Neuronal stem cell (in vitro differentiated cells): ENCODE results near the gene CSMD2.

Source experiments
- DNase-seq: peaks from one replicate; pipeline ENCODE4 v3.0.0-alpha.2; 2013; ENCODE audit warnings: low spot score
- H2AFZ ChIP-seq: one replicate; pipeline ENCODE4 v1.6.1; 2013; ENCODE audit warnings: mild to moderate bottlenecking, low read length, inconsistent platforms
- H2AK5ac ChIP-seq: 2 replicates; pipeline ENCODE4 v1.6.1; 2013; ENCODE audit warnings: low read depth, mild to moderate bottlenecking, inconsistent platforms, low read length, moderate library complexity, mixed read lengths
- H2BK120ac ChIP-seq: 2 replicates; pipeline ENCODE4 v1.6.1; 2013; ENCODE audit warnings: low read depth, mild to moderate bottlenecking, inconsistent platforms, low read length, moderate library complexity, mixed read lengths
- H2BK12ac ChIP-seq: one replicate; pipeline ENCODE4 v1.6.1; 2013; ENCODE audit warnings: low read length, inconsistent platforms
- H2BK15ac ChIP-seq: 2 replicates; pipeline ENCODE4 v1.6.1; 2013; ENCODE audit warnings: mild to moderate bottlenecking, low read length, inconsistent platforms, mixed read lengths
- H2BK5ac ChIP-seq: one replicate; pipeline ENCODE4 v1.6.1; 2013; ENCODE audit warnings: inconsistent platforms, mild to moderate bottlenecking, low read length, moderate library complexity
- H3K14ac ChIP-seq: one replicate; pipeline ENCODE4 v1.6.1; 2013; ENCODE audit warnings: low read length, inconsistent platforms
- H3K18ac ChIP-seq: 2 replicates; pipeline ENCODE4 v1.6.1; 2013; ENCODE audit warnings: low read length, inconsistent platforms
- H3K23ac ChIP-seq: 2 replicates; pipeline ENCODE4 v1.6.1; 2013; ENCODE audit warnings: low read depth, mild to moderate bottlenecking, mixed read lengths, low read length, inconsistent platforms; ENCODE audit not compliant: poor library complexity
- H3K27ac ChIP-seq: replicated peaks from 3 replicates; pipeline ENCODE4 v1.5.1; 2013; ENCODE audit warnings: low read length, inconsistent platforms
- H3K27me3 ChIP-seq, 3 experiments: 2 replicates each; pipeline ENCODE4 v1.6.1; 2013; ENCODE audit warnings: low read length in 3 of 3, mild to moderate bottlenecking in 2 of 3, inconsistent platforms in 1 of 3, low read depth in 1 of 3, mixed read lengths in 1 of 3, moderate library complexity in 1 of 3; ENCODE audit not compliant: control insufficient read depth in 3 of 3, insufficient read depth in 3 of 3
- H3K36me3 ChIP-seq, 2 donors: replicated peaks in 1 of 2; 2 replicates each; pipeline ENCODE4 v1.6.1; 2013; ENCODE audit warnings: low read length in 2 of 2; ENCODE audit not compliant: control insufficient read depth in 2 of 2, insufficient read depth in 2 of 2
- H3K4ac ChIP-seq: 2 replicates; pipeline ENCODE4 v1.6.1; 2013; ENCODE audit warnings: inconsistent platforms, mild to moderate bottlenecking, low read length, moderate library complexity
- H3K4me1 ChIP-seq, 2 donors: 1 replicate in 1 of 2; 2 replicates in 1 of 2; pipeline ENCODE4 v1.6.1; 2013; ENCODE audit warnings: low read length in 2 of 2, low read depth in 1 of 2; ENCODE audit not compliant: control insufficient read depth in 2 of 2, insufficient read depth in 1 of 2
- H3K4me2 ChIP-seq: one replicate; pipeline ENCODE4 v1.6.1; 2013; ENCODE audit warnings: mild to moderate bottlenecking, low read length, inconsistent platforms; ENCODE audit not compliant: insufficient read depth, poor library complexity, severe bottlenecking
- H3K4me3 ChIP-seq, 2 donors: 2 replicates each; pipeline ENCODE4 v1.5.1; 2013; ENCODE audit warnings: low read length in 2 of 2, mild to moderate bottlenecking in 2 of 2, inconsistent platforms in 1 of 2, moderate library complexity in 1 of 2
- H3K79me1 ChIP-seq: one replicate; pipeline ENCODE4 v1.6.1; 2013; ENCODE audit warnings: low read depth, mild to moderate bottlenecking, inconsistent platforms, low read length, moderate library complexity
- H3K9ac ChIP-seq: one replicate; pipeline ENCODE4 v1.6.1; 2013; ENCODE audit warnings: mild to moderate bottlenecking, low read depth, low read length, inconsistent platforms; ENCODE audit not compliant: poor library complexity
- H3K9me3 ChIP-seq, 2 donors: replicated peaks in 1 of 2; 2 replicates each; pipeline versions ENCODE3 to v1.6.1; 2013; ENCODE audit warnings: low read length in 2 of 2, mild to moderate bottlenecking in 2 of 2, inconsistent platforms in 1 of 2, low read depth in 1 of 2, mixed read lengths in 1 of 2, moderate library complexity in 1 of 2; ENCODE audit not compliant: control insufficient read depth in 2 of 2, insufficient read depth in 1 of 2
- H4K8ac ChIP-seq: one replicate; pipeline ENCODE4 v1.6.1; 2013; ENCODE audit warnings: low read depth, mild to moderate bottlenecking, inconsistent platforms, low read length, moderate library complexity
- H4K91ac ChIP-seq: one replicate; pipeline ENCODE4 v1.6.1; 2013; ENCODE audit warnings: low read length, low read depth, mild to moderate bottlenecking, inconsistent platforms; ENCODE audit not compliant: poor library complexity
- WGBS, 2 donors: extraction: QIAGEN DNeasy Blood & Tissue Kit; methylation state at CpG; one replicate each; pipeline ENCODE4 v1.1.7; 2013; ENCODE audit warnings: missing lambda C conversion rate in 2 of 2, mixed read lengths in 1 of 2; ENCODE audit not compliant: insufficient read length in 2 of 2, insufficient replicate concordance in 1 of 2; ENCODE audit errors: extremely low coverage in 2 of 2; 5-methylcytosine and 5-hydroxymethylcytosine counted together

CSMD2 gene

DNA sequence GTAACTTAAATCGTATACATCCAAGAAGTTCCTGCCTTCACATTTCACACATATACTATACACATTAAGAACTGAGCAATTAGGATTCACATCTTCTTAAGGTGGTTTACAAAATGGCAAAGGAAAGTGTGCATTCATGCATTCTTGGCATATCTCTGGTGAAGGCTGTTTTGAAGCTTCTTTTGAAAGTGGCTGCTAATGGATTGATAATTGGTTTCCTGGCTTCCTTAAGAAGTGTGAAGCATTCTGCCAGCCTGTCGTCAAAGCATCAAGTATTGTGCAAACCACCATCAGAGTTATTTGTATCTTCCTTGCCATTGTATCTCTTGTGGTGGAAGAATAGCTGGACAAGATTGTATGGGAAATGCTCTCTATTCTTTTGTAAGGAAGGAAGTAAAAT is 396.2 kb downstream of the CSMD2 start:
- H3K18ac ChIP-seq, result no peak overlapping the region
- H2BK12ac ChIP-seq, result no peak overlapping the region
- H3K4me1 ChIP-seq, result peaks cover 0 to 5% of the 10 kb centered on the region in 2 donors
- DNase-seq, result no peak
- H4K91ac ChIP-seq, result no peak overlapping the region
- H3K4ac ChIP-seq, result no peak overlapping the region
- H2AFZ ChIP-seq, result no peak overlapping the region
- no peaks in the 10 kb centered on the region for H3K27me3 ChIP-seq
- no peak overlapping the region for H3K4me3 ChIP-seq
- H3K9me3 ChIP-seq, result no peaks in the 10 kb centered on the region
- no peak overlapping the region for H2BK15ac ChIP-seq
- H2BK5ac ChIP-seq, result no peak overlapping the region
- H3K27ac ChIP-seq, result no peak overlapping the region
- no CpG with 5 or more reads among the region's 2 CpGs for WGBS, 2 donors
- no peak overlapping the region for H3K23ac ChIP-seq
- H3K36me3 ChIP-seq, result no peaks in the 10 kb centered on the region
- H3K9ac ChIP-seq, result no peak overlapping the region
- no peak overlapping the region for H2BK120ac ChIP-seq
- H4K8ac ChIP-seq, result no peak overlapping the region
- H3K14ac ChIP-seq, result no peak overlapping the region
- H2AK5ac ChIP-seq, result no peak overlapping the region
- H3K79me1 ChIP-seq, result no peaks in the 10 kb centered on the region
- no peak overlapping the region for H3K4me2 ChIP-seq

DNA sequence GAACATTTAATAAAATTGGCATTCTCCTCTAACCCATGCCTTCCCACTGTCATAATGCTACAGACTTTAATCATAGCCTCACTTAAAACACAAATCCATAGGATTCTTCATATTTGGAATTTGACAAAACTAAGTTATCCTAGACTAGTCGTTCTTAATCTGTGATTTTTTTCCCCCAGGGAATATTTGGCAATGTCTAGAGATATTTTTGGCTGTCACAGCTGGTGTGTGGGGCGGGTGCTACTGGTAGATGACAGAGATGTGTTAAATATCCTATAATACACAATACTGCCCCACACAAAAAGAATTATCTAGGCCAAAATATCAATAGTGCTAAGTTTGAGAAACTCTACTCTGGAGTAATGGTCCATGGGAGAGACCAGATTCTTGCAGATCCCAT is 396.9 kb downstream of the CSMD2 start:
- WGBS, 2 donors, result no CpG with 5 or more reads among the region's 2 CpGs
- Histone ChIP-seq H2BK120ac (no peak overlapping the region), H3K14ac (no peak overlapping the region), H3K4ac (no peak overlapping the region), H4K91ac (no peak overlapping the region), H3K4me1 (peaks cover 0 to 4% of the 10 kb centered on the region in 2 donors), H2AK5ac (no peak overlapping the region), H3K27me3 (no peaks in the 10 kb centered on the region), H2BK12ac (no peak overlapping the region), H2BK5ac (no peak overlapping the region), H3K79me1 (no peaks in the 10 kb centered on the region), H3K4me3 (no peak overlapping the region), H3K36me3 (no peaks in the 10 kb centered on the region), H3K23ac (no peak overlapping the region), H3K4me2 (no peak overlapping the region), H4K8ac (no peak overlapping the region), H2AFZ (no peak overlapping the region), H3K9me3 (no peaks in the 10 kb centered on the region), H3K18ac (no peak overlapping the region), H3K9ac (no peak overlapping the region), H3K27ac (no peak overlapping the region), H2BK15ac (no peak overlapping the region)
- no peak for DNase-seq

DNA sequence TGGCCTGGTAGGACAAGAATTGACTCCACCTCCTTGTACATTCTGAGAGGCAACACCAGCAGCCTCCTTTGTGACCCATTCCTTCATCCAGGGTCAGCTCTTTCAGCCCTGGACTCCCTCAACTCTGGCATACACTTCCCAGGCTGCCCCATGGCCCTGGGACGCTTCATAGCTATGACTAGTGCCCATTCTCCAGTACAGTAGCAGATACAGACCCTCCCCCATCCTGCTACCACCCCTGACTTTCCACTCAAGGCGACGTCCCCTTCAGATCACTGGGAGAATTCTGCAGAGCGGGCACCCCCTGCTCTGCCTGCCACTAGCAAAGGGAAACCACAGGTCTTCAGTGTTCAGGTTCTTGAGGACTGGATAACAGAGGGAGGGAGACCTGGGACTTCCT is 400.9 kb downstream of the CSMD2 start:
- no peak overlapping the region for H2BK5ac ChIP-seq
- H2BK120ac ChIP-seq, result no peak overlapping the region
- no peak overlapping the region for H3K14ac ChIP-seq
- no peak overlapping the region for H2BK15ac ChIP-seq
- no peak for DNase-seq
- H3K36me3 ChIP-seq, result no peaks in the 10 kb centered on the region
- no peak overlapping the region for H3K4me3 ChIP-seq
- H3K18ac ChIP-seq, result no peak overlapping the region
- no peak overlapping the region for H4K91ac ChIP-seq
- no peak overlapping the region for H3K4ac ChIP-seq
- H3K4me1 ChIP-seq, result peaks cover 0 to 3% of the 10 kb centered on the region in 2 donors
- H3K79me1 ChIP-seq, result no peaks in the 10 kb centered on the region
- H3K23ac ChIP-seq, result no peak overlapping the region
- H3K9ac ChIP-seq, result no peak overlapping the region
- WGBS, 2 donors, result no CpG with 5 or more reads among the region's 4 CpGs
- no peak overlapping the region for H2BK12ac ChIP-seq
- no peak overlapping the region for H2AK5ac ChIP-seq
- H3K27ac ChIP-seq, result no peak overlapping the region
- H3K27me3 ChIP-seq, result no peaks in the 10 kb centered on the region
- no peak overlapping the region for H2AFZ ChIP-seq
- no peak overlapping the region for H4K8ac ChIP-seq
- H3K9me3 ChIP-seq, result no peaks in the 10 kb centered on the region
- no peak overlapping the region for H3K4me2 ChIP-seq

GRCh38 chr1:33763406-33763805 is 401.6 kb downstream of the CSMD2 start:
- Histone ChIP-seq H2AFZ (no peak overlapping the region), H2BK120ac (no peak overlapping the region), H3K27ac (no peak overlapping the region), H3K4me3 (no peak overlapping the region), H2AK5ac (no peak overlapping the region), H3K23ac (no peak overlapping the region), H3K18ac (peak overlapping the region; percentile 29), H2BK12ac (no peak overlapping the region), H3K4ac (no peak overlapping the region), H2BK15ac (no peak overlapping the region), H4K91ac (no peak overlapping the region), H2BK5ac (no peak overlapping the region), H3K36me3 (no peaks in the 10 kb centered on the region), H3K14ac (no peak overlapping the region), H3K79me1 (no peaks in the 10 kb centered on the region), H4K8ac (no peak overlapping the region), H3K4me2 (no peak overlapping the region), H3K9me3 (peaks cover 0 to 2% of the 10 kb centered on the region in 2 donors), H3K9ac (no peak overlapping the region), H3K4me1 (peaks cover 0 to under 1% of the 10 kb centered on the region in 2 donors), H3K27me3 (no peaks in the 10 kb centered on the region)
- no CpG with 5 or more reads among the region's 3 CpGs for WGBS, 2 donors
- no peak for DNase-seq
